Brain microvascular endothelial cell (primary cell): ENCODE measurements around the gene OR10H3.
"Not testable (repeated sequence)": the region's sequence is repeated elsewhere in the genome, so short reads cannot be mapped to it uniquely, and the experiment has no call there.

Source experiments
- DNase-seq: peaks from one replicate; pipeline ENCODE4 v3.0.0-alpha.2; 2020
- H3K27ac ChIP-seq: fragments of 250-450 bp; sonication (Bioruptor Pico); 2 replicates; pipeline ENCODE4 v1.5.1; 2020; ENCODE audit warnings: mild to moderate bottlenecking, moderate library complexity
- H3K27me3 ChIP-seq: fragments of 250-450 bp; sonication (Bioruptor Pico); replicated peaks from 2 replicates; pipeline ENCODE4 v1.5.1; 2020; ENCODE audit warnings: mild to moderate bottlenecking
- H3K36me3 ChIP-seq: fragments of 250-450 bp; sonication (Bioruptor Pico); replicated peaks from 2 replicates; pipeline ENCODE4 v1.5.1; 2020; ENCODE audit warnings: mild to moderate bottlenecking
- H3K4me3 ChIP-seq: 2 replicates; pipeline ENCODE4 v1.5.1; 2011; ENCODE audit warnings: low read depth, mild to moderate bottlenecking, control low read depth, low read length, moderate library complexity
- CTCF ChIP-seq: IDR thresholded peaks from 2 replicates; pipeline ENCODE4 v1.5.1; 2011; ENCODE audit warnings: low read depth, mild to moderate bottlenecking, moderate library complexity, low read length, control low read depth, inconsistent platforms; ENCODE audit errors: missing control alignments
- in situ Hi-C: cut with HindIII; loops from 2 replicates; pipeline ENCODE4 v1.10.0; 2017; ENCODE audit warnings: low sequenced_read_pairs, low pct_ligation_motif_present

OR10H3 gene

GRCh38 chr19:15780610-15781418, 43.0 kb downstream of the OR10H3 start:
- in situ Hi-C loops = no loop called here
- Histone ChIP-seq H3K36me3 (no peaks in the 10 kb centered on the region), H3K27ac (no peak overlapping the region), H3K27me3 (no peaks in the 10 kb centered on the region), H3K4me3 (no peak overlapping the region)
- no peak for DNase-seq
- TF ChIP-seq CTCF = no peak

GRCh38 chr19:15781661-15782060, 43.9 kb downstream of the OR10H3 start:
- in situ Hi-C loops = no loop called here

GRCh38 chr19:15782211-15782610, 44.4 kb downstream of the OR10H3 start:
- H3K27me3 ChIP-seq = no peaks in the 10 kb centered on the region
- no peak overlapping the region for H3K4me3 ChIP-seq
- in situ Hi-C loops = no loop called here
- no peak overlapping the region for H3K27ac ChIP-seq
- no peak for TF ChIP-seq CTCF
- no peak for DNase-seq
- no peaks in the 10 kb centered on the region for H3K36me3 ChIP-seq

More at GRCh38 chr19:15781661-15782060, 43.9 kb downstream of the OR10H3 start:
- TF ChIP-seq CTCF = no peak
- H3K27ac ChIP-seq = no peak overlapping the region
- H3K36me3 ChIP-seq = no peaks in the 10 kb centered on the region
- no peaks in the 10 kb centered on the region for H3K27me3 ChIP-seq
- no peak overlapping the region for H3K4me3 ChIP-seq
- DNase-seq = no peak

- in situ Hi-C loops, H3K4me3 ChIP-seq, H3K27ac ChIP-seq, DNase-seq, H3K27me3 ChIP-seq, H3K36me3 ChIP-seq: not testable (repeated sequence)
Measured at GRCh38 chr19:15782896-15783295, 45.1 kb downstream of the OR10H3 start.

GRCh38 chr19:15787611-15788155, 49.9 kb downstream of the OR10H3 start, which contains the start of gene OR10H5:
Gene OR10H5, plus strand, starts transcription at chr19:15787661. Its CDS starts 6,388 bp downstream, at chr19:15794049.
- in situ Hi-C loops = no loop called here

More at GRCh38 chr19:15787611-15788155, 49.9 kb downstream of the OR10H3 start, which contains the start of gene OR10H5:
- Histone ChIP-seq H3K27ac (no peak within 1 kb of the TSS), H3K36me3 (no peaks in the 10 kb centered on the region), H3K27me3 (no peaks in the 10 kb centered on the region), H3K4me3 (no peak within 1 kb of the TSS)
- DNase-seq = no peak
- no peak for TF ChIP-seq CTCF
